ENCODE data around the gene CYB561D2. TPM values are rescaled to one million over a fixed set of nuclear protein-coding genes. Genes with fewer than 3 reads are reported as not detected.

CYB561D2 gene
- total and polyA plus RNA-seq, 9 of the 15 experiments (the other 6 are each of a cell fraction or from before 2014, with no cell fraction given) = 4.2 to 16.6 (median 9.4) TPM

GRCh38 chr3:50390508-50391224, 40.0 kb downstream of the CYB561D2 start (continued):
- TF ChIP-seq MBD1 (CRISPR knock-in tag; IDR thresholded peaks at IDR 0.05) = no peak
- TF ChIP-seq SRSF3 (IDR thresholded peaks at IDR 0.05; ENCODE audit: insufficient read depth, low read length) = no peak
- TF ChIP-seq CBFA2T2 (conservative IDR thresholded peaks at IDR 0.05) = 0 out of 2 replicates have a peak, but pooled peaks have one; percentile 5
- no peak for TF ChIP-seq SMAD2 (IDR thresholded peaks at IDR 0.05; ENCODE audit: low read depth, low read length)
- TF ChIP-seq ZNF175 (CRISPR knock-in tag; IDR thresholded peaks at IDR 0.05; ENCODE audit: low read depth) = no peak
- no peak for TF ChIP-seq RBM25 (IDR thresholded peaks at IDR 0.05; ENCODE audit: low read depth, low read length, severe bottlenecking)
- TF ChIP-seq NCOA2 (IDR thresholded peaks at IDR 0.05; ENCODE audit: partially characterized antibody in 2 of 2) = no peak
- TF ChIP-seq FOXJ3 (CRISPR knock-in tag; IDR thresholded peaks at IDR 0.05) = no peak
- TF ChIP-seq ZNF3 (CRISPR knock-in tag; IDR thresholded peaks at IDR 0.05) = no peak
- TF ChIP-seq HEY1 (CRISPR knock-in tag; IDR thresholded peaks at IDR 0.05; ENCODE audit: borderline replicate concordance) = no peak
- TF ChIP-seq ZNF77 (CRISPR knock-in tag; IDR thresholded peaks at IDR 0.05) = no peak
- no peak for TF ChIP-seq GMEB1 (CRISPR knock-in tag; IDR thresholded peaks at IDR 0.05)
- TF ChIP-seq OTX1 (CRISPR knock-in tag; IDR thresholded peaks at IDR 0.05) = no peak
- TF ChIP-seq ZNF609 (CRISPR knock-in tag; IDR thresholded peaks at IDR 0.05; ENCODE audit: borderline replicate concordance) = no peak
- TF ChIP-seq EWSR1 (IDR thresholded peaks at IDR 0.05; ENCODE audit: borderline replicate concordance, low read depth, partially characterized antibody) = no peak
- peak; percentile 62; the same call in 1 of the 2 replicates for TF ChIP-seq USF2 (CRISPR knock-in tag; IDR thresholded peaks at IDR 0.05)
